Activated CD4-positive, alpha-beta T cell treated with anti-CD3 and anti-CD28 coated beads, Interleukin-2, amount 50 U/mL, for 48 hours (primary cell): ENCODE data around the gene RECK.
"Not testable (repeated sequence)": the region's sequence is repeated elsewhere in the genome, so short reads cannot be mapped to it uniquely, and the experiment has no call there.

ENCODE experiments used
- DNase-seq, 2 experiments: peaks; one replicate each; pipeline ENCODE4 v3.0.0-alpha.2; 2020

RECK gene

GRCh38 chr9:36141761-36142160 is 105.0 kb downstream of the RECK start:
- no peak for DNase-seq

GRCh38 chr9:36142510-36143244 is 106.0 kb downstream of the RECK start:
- no peak for DNase-seq

- no peak for DNase-seq
Measured at GRCh38 chr9:36143245-36143641, 106.5 kb downstream of the RECK start.

GRCh38 chr9:36144309-36145232 is 107.9 kb downstream of the RECK start:
- DNase-seq: no peak

- DNase-seq: no peak
Measured at GRCh38 chr9:36145970-36146369, 109.3 kb downstream of the RECK start.

- DNase-seq: no peak
Measured at GRCh38 chr9:36146651-36147050, 109.9 kb downstream of the RECK start.

GRCh38 chr9:36147441-36148175 is 110.9 kb downstream of the RECK start:
- DNase-seq: no peak

GRCh38 chr9:36148311-36149051 is 111.8 kb downstream of the RECK start:
- peak; percentile 82 to 87 for DNase-seq

- DNase-seq: no peak
Measured at GRCh38 chr9:36149197-36149596, 112.5 kb downstream of the RECK start.

GRCh38 chr9:36150574-36151315 is 114.0 kb downstream of the RECK start:
- DNase-seq: no peak

- peak; percentile 85 to 89 for DNase-seq
Measured at GRCh38 chr9:36151316-36152210, 114.8 kb downstream of the RECK start.

GRCh38 chr9:36152741-36153438 is 116.2 kb downstream of the RECK start:
- no peak for DNase-seq

GRCh38 chr9:36153746-36154145 is 117.0 kb downstream of the RECK start:
- no peak for DNase-seq

- no peak for DNase-seq
Measured at GRCh38 chr9:36154331-36154952, 117.7 kb downstream of the RECK start.

- no peak for DNase-seq
Measured at GRCh38 chr9:36156116-36156515, 119.4 kb downstream of the RECK start.

GRCh38 chr9:36158122-36158521 is 121.4 kb downstream of the RECK start:
- no peak for DNase-seq

GRCh38 chr9:36158917-36159316 is 122.2 kb downstream of the RECK start:
- no peak for DNase-seq

GRCh38 chr9:36159509-36159908 is 122.8 kb downstream of the RECK start:
- not testable (repeated sequence) for DNase-seq

- not testable (repeated sequence) for DNase-seq
Measured at GRCh38 chr9:36160126-36160525, 123.4 kb downstream of the RECK start.

- no peak for DNase-seq
Measured at GRCh38 chr9:36161187-36161586, 124.5 kb downstream of the RECK start.
